Coronary artery (tissue), 2 donors: ENCODE results near the gene MGRN1.

Experiments
- DNase-seq: peaks from one replicate; pipeline ENCODE4 v3.0.0-alpha.2; 2017; ENCODE audit warnings: low spot score
- H3K27ac ChIP-seq, 2 donors: fragments of 200-600 bp; sonication (generic); one replicate each; pipeline ENCODE4 v1.5.1; 2016 to 2019
- H3K4me3 ChIP-seq: fragments of 200-600 bp; sonication (generic); 2 replicates; pipeline ENCODE4 v1.5.1; 2016; ENCODE audit warnings: mild to moderate bottlenecking, moderate library complexity
- TF ChIP-seq, protein P1 (sequence below): fragments of 200-600 bp; sonication (generic); IDR thresholded peaks from one replicate; pipeline ENCODE4 v1.5.1; 2019; ENCODE audit warnings: antibody characterized with exemption

Gene MGRN1

DNA sequence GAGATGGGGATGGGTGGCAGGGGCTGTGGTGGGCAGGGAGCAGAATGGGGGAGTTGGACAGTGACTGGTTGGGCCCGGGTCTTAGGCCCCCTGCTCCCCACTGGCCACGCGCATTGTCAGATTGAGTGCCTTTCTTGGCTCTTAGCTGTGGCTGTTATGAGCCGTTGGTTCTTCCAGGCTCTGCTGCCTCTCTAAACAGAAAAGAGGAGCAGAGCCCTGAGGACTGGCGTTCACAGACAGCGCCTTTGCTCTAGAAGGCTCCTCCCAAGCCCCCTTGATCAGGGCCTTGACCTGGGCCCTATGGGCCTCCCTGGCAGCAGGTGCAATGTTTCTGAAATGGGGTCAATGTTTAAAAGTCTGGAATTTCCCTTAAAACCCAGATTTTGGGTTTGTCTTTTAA, 54.0 kb downstream of the MGRN1 start:
- DNase-seq, result no peak
- TF ChIP-seq, protein P1, sequence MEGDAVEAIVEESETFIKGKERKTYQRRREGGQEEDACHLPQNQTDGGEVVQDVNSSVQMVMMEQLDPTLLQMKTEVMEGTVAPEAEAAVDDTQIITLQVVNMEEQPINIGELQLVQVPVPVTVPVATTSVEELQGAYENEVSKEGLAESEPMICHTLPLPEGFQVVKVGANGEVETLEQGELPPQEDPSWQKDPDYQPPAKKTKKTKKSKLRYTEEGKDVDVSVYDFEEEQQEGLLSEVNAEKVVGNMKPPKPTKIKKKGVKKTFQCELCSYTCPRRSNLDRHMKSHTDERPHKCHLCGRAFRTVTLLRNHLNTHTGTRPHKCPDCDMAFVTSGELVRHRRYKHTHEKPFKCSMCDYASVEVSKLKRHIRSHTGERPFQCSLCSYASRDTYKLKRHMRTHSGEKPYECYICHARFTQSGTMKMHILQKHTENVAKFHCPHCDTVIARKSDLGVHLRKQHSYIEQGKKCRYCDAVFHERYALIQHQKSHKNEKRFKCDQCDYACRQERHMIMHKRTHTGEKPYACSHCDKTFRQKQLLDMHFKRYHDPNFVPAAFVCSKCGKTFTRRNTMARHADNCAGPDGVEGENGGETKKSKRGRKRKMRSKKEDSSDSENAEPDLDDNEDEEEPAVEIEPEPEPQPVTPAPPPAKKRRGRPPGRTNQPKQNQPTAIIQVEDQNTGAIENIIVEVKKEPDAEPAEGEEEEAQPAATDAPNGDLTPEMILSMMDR, result no peak
- Histone ChIP-seq H3K4me3 (no peak overlapping the region), H3K27ac (no peak overlapping the region)

GRCh38 chr16:4679156-4679849, 54.7 kb downstream of the MGRN1 start:
- no peak for DNase-seq
- TF ChIP-seq, protein P1, result no peak
- Histone ChIP-seq H3K27ac (peak overlapping the region in 1 of 2 donors; percentile 72), H3K4me3 (peak overlapping the region; percentile 27)

DNA sequence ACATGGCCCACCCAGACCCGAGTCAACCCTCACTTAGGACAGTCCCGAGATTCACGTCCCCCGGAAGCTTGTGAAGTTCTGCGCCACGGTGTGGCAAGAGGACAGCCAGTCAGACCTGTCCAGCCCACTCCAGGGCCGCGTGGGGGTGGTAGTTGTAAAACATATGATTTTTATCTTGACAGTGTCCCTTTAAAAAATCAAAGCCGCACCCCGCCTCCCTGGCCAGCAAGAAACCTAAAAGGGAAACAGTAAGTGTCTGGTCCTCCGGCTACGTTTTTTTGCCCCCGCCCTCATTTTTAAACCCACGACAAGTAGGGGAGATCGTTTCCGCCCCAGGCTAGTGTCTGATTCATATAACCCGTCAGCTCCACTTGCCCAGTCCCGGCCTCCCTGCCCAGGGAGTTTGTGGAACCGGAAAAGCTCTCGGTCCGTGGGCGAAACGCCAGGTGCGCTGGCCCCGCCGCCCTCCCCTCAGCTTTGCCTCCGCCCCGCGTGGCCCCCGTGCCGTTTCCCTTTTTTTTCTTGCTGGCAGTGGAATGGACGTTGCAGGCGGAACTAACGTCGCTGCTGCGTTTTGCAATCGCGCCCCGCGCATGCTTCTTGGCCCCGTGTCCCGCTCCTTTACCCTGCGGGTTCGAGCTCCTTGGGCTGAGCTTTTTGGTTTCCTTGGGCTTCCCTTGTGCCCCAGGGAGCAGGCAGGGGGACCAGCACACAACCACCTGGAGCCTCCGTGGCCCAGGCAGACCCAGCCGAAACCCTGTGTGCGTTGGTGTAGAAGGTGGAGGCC, 55.4 kb downstream of the MGRN1 start:
- Histone ChIP-seq H3K27ac (peak overlapping the region in 1 of 2 donors; percentile 72), H3K4me3 (peak overlapping the region; percentile 27)
- TF ChIP-seq, protein P1, result no peak
- DNase-seq, result no peak

DNA sequence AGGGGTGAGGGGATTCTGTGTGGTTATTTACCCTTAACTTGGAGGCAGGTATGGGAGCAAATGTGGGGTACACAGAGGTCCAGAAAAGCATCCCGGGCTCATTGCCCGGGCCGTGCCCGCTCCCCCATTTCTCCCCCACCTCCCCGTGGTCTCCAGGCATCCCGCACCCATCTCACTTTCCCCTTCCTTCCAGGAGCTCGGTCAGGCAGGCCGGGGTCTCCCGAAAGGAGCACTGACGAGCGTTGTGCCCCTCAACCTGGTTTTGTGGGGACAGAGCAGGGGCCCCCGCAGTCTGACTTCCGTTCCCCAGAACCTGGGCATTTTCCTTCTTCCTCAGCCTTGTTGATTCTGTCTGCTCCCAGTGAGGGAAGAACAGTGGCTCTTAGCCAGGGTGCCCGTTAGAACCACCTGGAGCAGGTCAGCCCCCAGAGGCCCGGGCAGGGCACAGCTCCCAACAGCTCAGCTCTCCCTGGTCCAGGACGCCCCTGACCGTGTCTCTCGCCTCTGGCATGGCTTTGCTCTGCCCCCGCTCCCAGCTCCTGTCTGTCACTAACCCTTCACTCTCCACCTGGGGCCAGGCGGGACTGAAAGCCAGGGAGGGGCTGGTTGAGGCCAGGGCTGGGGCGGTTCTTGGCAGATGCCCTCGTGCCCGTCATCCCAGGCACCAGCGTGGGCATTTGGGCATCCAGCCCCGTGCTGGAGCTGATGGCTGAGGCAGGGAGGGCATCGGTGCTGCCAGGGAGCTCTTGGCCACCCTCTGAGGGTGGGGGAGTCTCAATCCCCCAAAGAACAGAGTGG, 56.2 kb downstream of the MGRN1 start:
- TF ChIP-seq, protein P1, result no peak
- DNase-seq, result no peak
- Histone ChIP-seq H3K4me3 (no peak overlapping the region), H3K27ac (peak overlapping the region in 1 of 2 donors; percentile 72)

GRCh38 chr16:4681471-4682083, 57.0 kb downstream of the MGRN1 start:
- no peak for DNase-seq
- H3K27ac ChIP-seq, result no peak overlapping the region
- TF ChIP-seq, protein P1, result no peak

DNA sequence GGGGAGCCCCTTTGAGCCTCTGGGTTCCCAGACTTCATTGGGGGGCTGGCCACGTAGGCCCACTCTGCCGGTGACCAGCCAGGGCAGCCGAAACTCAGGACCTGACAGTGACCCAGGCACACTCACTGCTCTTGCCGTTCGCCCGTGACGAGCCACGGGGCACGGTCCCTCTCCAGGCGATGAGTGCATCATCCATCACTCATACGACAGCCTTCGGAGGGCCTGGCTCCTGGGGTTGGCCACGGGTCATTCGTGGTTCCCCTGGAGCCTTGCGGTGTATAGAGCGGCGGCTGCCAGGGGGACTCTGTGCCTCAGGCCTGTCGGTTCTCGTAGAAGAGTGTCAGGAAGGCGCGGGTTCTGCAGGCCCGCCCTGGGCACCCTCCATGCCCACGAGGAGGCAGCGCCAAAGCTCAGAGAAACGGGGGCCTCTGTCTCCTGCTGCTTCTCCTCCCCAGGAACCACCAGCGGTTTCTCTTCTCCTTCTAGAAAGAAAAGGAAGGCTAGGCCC, 57.5 kb downstream of the MGRN1 start:
- DNase-seq, result no peak
- Histone ChIP-seq H3K27ac (no peak overlapping the region), H3K4me3 (no peak overlapping the region)
- TF ChIP-seq, protein P1, result no peak

More at GRCh38 chr16:4681471-4682083, 57.0 kb downstream of the MGRN1 start:
- H3K4me3 ChIP-seq, result no peak overlapping the region
